Lower leg skin (tissue), 4 donors: ENCODE measurements around the gene GRB14. TPM values are rescaled to one million over a fixed set of nuclear protein-coding genes. Genes with fewer than 3 reads are reported as not detected.

ENCODE experiments used
- DNase-seq, 2 donors: peaks; one replicate each; pipeline ENCODE4 v3.0.0-alpha.2; 2019; ENCODE audit warnings: low spot score in 2 of 2
- H3K4me3 ChIP-seq: fragments of 200-600 bp; sonication (generic); 2 replicates; pipeline ENCODE4 v1.5.1; 2017; ENCODE audit warnings: mild to moderate bottlenecking, low read depth; ENCODE audit not compliant: poor library complexity, severe bottlenecking
- POLR2A ChIP-seq, 2 donors: fragments of 450-650 bp; IDR thresholded peaks; one replicate each; pipeline ENCODE4 v1.6.1; 2016 to 2017; ENCODE audit warnings: antibody characterized with exemption in 2 of 2, mild to moderate bottlenecking in 1 of 2, moderate library complexity in 1 of 2
- WGBS, 2 donors: methylation state at CpG; one replicate each; pipeline ENCODE4 v1.1.5; 2018; 5-methylcytosine and 5-hydroxymethylcytosine counted together
- intact Hi-C: fragments of 100-400 bp; cut with DNase I; formaldehyde crosslinking; loops from one replicate; pipeline ENCODE4 v1.15.0; 2023; ENCODE audit warnings: low total_unique reads
- total RNA-seq, 4 donors: library from RNA; depleted of rRNA; stranded (reverse); fragments of >200 nt; gene quantifications; one replicate each; pipeline ENCODE4 v1.1.0, GENCODE V29; 2016
- TF ChIP-seq, protein P1 (sequence below), 3 donors: fragments of 450-650 bp; IDR thresholded peaks; one replicate each; pipeline ENCODE4 v1.5.1; 2016; ENCODE audit warnings: antibody characterized with exemption in 3 of 3, mild to moderate bottlenecking in 3 of 3, moderate library complexity in 2 of 3

Gene GRB14
- total RNA-seq, 4 donors from 2014 or later, result 0.13 to 7.5 (median 4.6) TPM

DNA sequence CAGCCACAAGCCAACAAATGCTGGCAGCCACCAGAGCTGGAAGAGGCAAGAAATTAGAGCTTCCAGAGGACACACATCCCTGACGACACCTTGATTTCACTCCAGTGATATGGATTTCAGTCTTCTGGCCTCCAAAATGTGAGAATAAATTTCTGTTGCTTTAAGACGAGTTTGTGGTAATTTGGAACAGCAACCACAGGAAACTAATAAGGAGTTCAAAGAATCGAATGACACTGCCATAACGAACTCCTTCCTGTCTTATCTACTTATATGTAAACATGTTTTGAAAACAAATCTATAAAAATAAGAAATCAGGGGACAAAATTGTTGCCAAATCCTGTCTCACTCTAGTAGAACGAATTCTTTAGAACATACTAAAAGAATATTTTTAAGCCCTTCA, 75.8 kb downstream of the GRB14 start:
- no peak for TF ChIP-seq POLR2A (IDR thresholded peaks at IDR 0.05)
- TF ChIP-seq, protein P1, sequence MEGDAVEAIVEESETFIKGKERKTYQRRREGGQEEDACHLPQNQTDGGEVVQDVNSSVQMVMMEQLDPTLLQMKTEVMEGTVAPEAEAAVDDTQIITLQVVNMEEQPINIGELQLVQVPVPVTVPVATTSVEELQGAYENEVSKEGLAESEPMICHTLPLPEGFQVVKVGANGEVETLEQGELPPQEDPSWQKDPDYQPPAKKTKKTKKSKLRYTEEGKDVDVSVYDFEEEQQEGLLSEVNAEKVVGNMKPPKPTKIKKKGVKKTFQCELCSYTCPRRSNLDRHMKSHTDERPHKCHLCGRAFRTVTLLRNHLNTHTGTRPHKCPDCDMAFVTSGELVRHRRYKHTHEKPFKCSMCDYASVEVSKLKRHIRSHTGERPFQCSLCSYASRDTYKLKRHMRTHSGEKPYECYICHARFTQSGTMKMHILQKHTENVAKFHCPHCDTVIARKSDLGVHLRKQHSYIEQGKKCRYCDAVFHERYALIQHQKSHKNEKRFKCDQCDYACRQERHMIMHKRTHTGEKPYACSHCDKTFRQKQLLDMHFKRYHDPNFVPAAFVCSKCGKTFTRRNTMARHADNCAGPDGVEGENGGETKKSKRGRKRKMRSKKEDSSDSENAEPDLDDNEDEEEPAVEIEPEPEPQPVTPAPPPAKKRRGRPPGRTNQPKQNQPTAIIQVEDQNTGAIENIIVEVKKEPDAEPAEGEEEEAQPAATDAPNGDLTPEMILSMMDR (IDR thresholded peaks at IDR 0.05), result no peak
- intact Hi-C loops, result no loop called here
- 70 to 77% methylated on average over 5 of the region's 5 CpGs for WGBS, 2 donors
- no peak for DNase-seq
- no peak overlapping the region for H3K4me3 ChIP-seq

DNA sequence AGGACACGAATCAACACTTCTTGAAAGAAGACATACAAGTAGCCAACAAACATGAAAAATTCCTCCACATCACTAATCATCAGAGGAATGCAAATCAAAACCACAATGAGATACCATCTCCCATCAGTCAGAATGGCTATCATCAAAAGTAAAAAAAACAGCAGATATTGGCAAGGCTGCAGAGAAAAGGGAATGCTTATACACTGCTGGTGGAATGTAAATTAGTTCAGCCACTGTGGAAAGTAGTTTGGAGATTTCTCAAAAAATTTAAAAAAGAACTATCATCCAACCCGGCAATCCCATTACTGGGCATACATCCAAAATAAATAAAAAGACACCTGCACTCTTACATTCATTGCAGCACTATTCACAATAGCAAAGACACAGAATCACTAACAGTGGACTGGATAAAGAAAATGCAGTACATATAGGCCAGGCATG, 78.7 kb downstream of the GRB14 start:
- intact Hi-C loops, result no loop called here
- 20 to 24% methylated on average over 2 of the region's 2 CpGs for WGBS, 2 donors
- H3K4me3 ChIP-seq, result no peak overlapping the region
- DNase-seq, result no peak
- TF ChIP-seq, protein P1 (IDR thresholded peaks at IDR 0.05), result no peak
- TF ChIP-seq POLR2A (IDR thresholded peaks at IDR 0.05), result no peak

DNA sequence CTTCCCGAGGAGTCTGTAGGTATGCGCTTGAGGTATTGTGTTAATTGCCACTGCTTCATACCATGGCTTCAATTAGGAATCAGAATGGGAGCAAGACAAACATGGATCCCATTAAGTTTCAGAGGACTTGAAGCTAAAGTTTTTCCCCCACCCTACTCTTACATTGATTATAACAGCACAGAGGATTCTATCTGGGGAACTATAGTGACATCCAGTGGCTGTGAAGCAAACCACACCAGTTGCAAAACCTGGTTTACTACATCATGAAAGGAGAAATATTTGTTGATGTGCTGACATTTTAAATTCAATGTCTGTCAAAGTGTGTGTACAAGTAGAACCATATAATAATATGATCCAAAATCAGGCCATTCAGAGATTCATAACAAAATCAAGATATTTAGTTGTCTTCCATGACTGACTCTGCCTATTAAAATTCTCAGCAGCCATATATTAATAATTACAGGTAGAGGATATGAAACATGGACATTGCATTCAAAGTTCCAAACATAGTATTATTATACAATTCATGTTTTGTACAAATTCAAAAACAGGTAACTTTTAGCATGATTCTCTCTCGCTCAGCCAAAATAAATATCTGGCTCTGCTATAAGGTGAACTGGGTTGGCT, 82.9 kb downstream of the GRB14 start:
- no peak for DNase-seq
- TF ChIP-seq, protein P1 (IDR thresholded peaks at IDR 0.05), result no peak
- TF ChIP-seq POLR2A (IDR thresholded peaks at IDR 0.05), result no peak
- WGBS, 2 donors, result 72 to 73% methylated on average over 3 of the region's 3 CpGs
- no peak overlapping the region for H3K4me3 ChIP-seq
- intact Hi-C loops, result no loop called here

DNA sequence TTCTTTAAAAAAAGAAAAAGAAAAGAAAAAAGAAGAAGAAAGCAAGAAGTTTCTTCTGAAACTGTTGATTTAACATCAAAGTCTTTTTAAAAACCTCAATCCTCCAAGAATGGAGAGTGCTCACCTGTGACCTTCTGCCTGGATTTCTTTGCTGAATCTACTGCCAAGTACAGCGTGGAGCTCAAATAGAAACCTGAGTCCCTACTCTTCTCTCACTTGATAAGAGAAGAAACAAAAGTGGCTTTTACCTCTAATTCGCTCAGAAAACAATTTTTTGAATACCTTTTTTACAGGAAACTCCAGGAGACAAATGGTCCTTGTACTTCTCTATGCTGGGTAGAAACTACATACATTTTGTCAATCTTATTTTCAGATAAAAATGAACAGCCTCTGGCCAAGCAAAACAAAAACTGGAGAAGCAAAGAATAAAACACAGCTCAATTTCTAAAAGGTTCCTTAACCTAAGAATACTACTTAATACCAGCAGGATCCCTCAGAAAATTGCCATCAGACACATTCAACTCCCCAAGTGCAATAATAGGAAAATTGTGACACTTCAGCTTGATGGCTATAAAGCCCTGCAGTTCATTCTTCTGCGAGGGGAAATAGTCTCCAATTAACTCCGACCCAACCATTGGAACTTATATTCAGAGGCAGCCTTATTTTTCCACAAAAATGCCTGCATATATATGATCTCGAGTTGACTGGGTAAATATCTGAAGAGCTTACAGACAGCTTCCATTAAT, 85.8 kb downstream of the GRB14 start:
- no peak for TF ChIP-seq POLR2A (IDR thresholded peaks at IDR 0.05)
- TF ChIP-seq, protein P1 (IDR thresholded peaks at IDR 0.05), result no peak
- no peak for DNase-seq
- intact Hi-C loops, result no loop called here
- H3K4me3 ChIP-seq, result no peak overlapping the region
- WGBS, 2 donors, result 64 to 72% methylated on average over 5 of the region's 5 CpGs

DNA sequence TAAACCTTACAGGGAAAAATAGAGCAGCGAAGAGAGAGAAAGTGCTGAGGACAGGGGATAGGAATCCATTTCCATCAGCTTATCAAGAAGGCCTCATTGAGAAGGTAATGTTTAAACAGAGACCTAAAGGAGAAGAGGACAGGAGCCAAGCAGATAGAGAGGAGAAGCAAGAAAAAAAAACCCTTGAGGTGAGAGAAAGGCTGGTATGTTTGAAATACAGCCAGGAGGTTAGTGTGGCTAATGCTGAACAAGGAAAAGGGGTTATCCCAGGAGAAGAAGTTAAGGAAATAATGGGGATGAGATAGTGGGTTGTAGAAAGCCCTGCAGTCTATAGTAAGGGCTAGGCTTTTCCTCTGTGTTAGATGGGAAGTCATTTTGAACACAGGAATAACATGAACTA, 90.8 kb downstream of the GRB14 start:
- intact Hi-C loops, result no loop called here
- no peak overlapping the region for H3K4me3 ChIP-seq
- WGBS, 2 donors, result 88 to 89% methylated on average over 1 of the region's 1 CpG
- TF ChIP-seq, protein P1 (IDR thresholded peaks at IDR 0.05), result no peak
- no peak for DNase-seq
